HG02884 (cell line): ENCODE results near the gene SLC22A3.
"Not testable (repeated sequence)": the region's sequence is repeated elsewhere in the genome, so short reads cannot be mapped to it uniquely, and the experiment has no call there.

Source experiments
- ATAC-seq: cut with Tn5 transposase; IDR thresholded peaks from one replicate; pipeline ENCODE4 v1.9.1; 2021; ENCODE audit warnings: mild to moderate bottlenecking, moderate library complexity; ENCODE audit not compliant: unreplicated experiment

Gene SLC22A3, protein sequence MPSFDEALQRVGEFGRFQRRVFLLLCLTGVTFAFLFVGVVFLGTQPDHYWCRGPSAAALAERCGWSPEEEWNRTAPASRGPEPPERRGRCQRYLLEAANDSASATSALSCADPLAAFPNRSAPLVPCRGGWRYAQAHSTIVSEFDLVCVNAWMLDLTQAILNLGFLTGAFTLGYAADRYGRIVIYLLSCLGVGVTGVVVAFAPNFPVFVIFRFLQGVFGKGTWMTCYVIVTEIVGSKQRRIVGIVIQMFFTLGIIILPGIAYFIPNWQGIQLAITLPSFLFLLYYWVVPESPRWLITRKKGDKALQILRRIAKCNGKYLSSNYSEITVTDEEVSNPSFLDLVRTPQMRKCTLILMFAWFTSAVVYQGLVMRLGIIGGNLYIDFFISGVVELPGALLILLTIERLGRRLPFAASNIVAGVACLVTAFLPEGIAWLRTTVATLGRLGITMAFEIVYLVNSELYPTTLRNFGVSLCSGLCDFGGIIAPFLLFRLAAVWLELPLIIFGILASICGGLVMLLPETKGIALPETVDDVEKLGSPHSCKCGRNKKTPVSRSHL

DNA sequence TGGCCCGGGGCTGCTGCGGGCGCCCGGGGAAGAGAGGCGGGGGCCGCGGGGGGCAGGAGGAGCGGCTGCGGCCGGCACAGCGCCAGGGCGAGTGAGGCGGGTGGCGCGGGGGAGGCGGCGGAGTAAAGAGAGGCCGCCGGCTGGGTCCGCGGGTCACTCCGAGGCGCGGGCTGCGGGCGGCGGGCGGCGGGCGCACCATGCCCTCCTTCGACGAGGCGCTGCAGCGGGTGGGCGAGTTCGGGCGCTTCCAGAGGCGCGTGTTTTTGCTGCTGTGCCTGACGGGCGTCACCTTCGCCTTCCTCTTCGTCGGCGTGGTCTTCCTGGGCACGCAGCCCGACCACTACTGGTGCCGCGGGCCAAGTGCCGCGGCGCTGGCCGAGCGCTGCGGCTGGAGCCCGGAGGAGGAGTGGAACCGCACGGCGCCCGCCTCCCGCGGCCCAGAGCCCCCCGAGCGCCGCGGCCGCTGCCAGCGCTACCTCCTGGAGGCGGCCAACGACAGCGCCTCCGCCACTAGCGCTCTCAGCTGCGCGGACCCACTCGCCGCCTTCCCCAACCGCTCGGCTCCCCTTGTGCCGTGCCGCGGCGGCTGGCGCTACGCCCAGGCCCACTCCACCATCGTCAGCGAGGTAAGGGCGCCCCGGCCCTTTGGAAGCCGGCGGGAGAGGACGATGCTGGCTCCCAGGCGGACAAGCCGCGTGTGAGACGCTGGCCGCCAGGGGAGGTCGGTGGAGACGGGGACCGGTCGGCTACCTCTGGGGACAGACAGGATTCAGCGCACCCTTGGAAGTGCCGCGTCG, at the start of gene SLC22A3:
Gene SLC22A3 (plus strand): TSS at position 156 of the 797 bp plus-strand sequence. CDS start 42 bp downstream, at position 198.
- ATAC-seq = no peak

DNA sequence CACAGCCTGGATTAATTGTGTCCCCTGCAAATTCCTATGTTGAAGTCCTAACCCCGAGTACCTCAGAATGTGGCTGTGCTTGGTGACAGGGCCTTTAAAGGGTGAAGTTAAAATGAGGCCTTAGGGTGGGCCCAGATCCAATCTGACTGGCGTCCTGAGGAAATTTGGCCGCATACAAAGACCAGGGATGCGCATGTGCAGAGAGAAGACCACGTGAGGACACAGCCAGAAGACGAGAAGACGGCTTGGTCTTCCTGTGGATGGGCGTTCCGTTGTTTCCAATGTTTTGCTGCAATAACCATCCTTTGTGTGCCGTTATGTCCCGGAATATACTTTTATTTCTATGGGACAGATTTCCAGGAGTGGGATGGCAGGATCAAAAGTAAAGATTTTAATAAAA, 48.6 kb upstream of the SLC22A3 start:
- no peak for ATAC-seq

DNA sequence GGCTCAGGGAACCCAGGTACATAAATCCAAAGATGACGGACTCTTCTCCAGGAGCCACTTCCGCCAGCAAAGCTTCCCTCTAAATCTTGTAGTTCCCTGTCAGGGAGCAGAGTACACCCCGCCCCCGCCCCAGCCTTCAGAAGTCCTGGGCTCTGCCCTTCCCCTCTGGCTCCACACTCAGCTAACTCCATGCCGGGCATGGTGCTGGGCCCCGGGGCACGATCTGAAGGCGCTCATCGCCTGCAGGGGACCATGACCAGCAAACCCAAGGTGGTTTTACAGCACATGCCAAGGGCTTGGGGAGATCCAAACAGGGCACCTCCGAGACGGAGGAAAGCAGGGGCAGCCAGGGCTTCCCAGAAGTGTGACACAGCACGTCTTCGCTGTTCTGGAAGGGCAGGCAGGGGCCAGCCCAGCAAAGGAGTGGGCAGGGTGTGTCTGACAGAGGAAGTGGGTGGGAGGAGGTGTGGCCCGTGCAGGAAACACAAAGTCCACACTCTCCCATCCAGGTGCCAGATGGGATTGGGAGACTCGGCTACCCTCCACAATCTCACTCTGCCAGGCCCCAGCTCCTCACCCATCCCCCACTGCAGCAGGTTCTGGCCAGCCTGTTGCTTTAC, 48.0 kb upstream of the SLC22A3 start:
- no peak for ATAC-seq

DNA sequence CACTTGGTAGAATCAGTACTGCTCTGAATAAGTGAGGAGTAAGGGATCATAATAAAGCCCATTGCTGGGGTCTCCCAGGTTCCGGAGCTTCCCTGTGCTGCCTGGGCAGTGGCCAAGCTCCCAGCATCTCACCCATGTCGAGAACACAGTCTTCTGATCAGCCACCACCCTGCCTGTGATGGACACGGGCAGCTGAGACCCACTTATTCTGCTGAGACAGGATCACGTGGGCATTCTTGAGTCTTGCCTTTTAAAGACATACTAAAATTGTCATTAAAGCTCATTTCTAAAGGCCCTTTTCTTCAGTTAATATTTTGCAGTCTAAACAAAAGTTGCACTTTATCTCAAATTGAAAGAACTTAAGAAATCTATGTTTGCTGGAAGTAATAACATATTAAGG, 46.8 kb upstream of the SLC22A3 start:
- ATAC-seq = no peak

DNA sequence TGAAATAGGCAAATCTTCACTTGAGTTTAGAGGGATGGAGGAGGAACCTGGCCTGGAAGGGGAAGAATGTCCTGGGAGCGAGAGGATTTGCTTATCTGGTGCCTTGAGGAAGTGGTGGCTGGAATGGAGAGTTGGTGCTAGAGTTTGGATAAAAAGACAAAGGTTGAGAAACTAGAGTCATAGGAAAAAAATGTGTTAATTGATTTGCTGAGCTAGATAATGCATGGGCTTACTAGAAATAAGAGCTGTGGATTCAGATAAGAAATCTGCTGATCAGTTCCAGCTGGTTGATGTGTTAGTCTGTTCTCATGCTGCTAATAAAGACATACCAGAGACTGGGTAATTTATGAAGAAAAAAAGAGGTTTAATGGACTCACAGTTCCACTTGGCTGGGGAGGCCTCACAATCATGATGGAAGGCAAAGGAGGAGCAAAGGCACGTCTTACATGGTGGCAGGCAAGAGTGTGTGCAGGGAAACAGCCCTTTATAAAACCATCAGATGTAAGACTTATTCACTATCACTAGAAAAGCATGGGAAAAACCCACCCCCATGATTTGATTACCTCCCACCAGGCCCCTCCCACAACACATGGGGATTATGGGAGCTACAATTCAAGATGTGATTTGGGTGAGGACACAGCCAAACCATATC, 45.6 kb upstream of the SLC22A3 start:
- ATAC-seq = not testable (repeated sequence)

DNA sequence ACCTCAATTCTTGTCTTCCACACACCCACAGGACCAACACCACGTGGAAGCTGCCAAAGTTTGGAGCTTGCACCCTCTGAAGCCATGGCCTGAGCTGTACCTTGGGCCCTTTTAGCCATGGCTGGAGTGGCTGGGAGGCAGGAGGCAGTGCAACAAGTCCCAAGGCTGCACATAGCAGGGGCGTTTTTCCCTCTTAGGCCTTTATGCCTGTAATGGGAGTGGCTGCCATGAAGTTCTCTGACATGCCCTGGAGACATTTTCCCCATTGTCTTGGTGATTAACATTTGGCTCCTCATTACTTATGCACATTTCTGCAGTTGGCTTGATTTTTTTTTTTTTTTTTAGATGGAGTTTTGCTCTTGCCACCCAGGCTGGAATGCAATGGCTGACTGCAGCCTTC, 44.4 kb upstream of the SLC22A3 start:
- no peak for ATAC-seq

DNA sequence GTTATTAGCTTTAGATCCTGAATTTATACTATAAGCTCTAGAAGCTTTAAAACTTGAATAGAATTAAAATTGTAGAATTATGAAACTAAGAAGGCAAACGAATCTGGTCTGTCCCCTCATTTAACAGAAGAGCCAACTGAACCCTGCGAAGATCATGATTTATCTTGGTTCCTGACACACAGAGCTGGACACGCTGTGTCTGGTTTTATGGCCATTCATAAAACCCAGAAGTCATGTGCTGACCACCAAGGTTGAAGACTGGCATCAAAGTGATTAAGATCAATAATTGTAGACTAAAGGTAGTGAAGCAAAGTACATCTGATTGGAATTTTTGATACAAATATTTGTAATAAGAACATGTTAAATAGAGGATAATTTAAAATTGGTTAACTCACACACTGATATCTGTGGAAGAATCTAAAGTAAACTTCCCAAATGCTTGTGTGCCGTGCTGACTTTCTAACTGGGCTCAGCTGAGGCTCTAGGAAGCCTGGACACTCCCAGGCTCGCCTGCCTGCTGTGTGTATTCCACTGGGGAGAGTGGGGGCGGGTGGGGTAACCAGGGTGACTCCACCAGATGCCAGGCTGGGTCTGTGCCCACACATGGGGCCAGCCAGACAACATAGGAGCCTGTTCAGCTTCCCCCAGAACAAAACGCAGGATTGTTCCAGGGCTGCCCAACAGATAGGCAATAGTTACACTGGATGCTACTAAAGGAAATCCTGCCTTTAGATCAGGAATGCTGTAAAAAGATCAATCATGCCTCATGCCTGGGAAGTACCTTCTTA, 42.1 kb upstream of the SLC22A3 start:
- ATAC-seq = no peak

DNA sequence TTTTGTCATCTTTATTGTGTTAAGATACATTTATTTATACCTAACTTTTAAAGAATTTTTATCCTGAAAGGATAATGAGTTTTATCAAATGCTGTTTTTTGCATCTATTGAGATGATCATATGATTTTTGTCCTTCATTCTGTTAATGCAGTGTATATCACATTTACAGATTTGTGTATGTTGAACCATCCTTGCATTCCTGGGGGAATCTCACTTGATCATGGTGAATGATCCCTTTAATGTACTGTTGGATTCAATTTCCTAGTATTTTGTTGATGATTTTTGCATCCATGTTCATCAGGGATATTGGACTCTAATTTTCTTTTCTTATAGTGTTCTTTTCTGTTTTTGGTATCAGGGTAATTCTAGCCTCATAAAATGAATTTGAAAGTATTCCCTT, 38.5 kb upstream of the SLC22A3 start:
- ATAC-seq = no peak

DNA sequence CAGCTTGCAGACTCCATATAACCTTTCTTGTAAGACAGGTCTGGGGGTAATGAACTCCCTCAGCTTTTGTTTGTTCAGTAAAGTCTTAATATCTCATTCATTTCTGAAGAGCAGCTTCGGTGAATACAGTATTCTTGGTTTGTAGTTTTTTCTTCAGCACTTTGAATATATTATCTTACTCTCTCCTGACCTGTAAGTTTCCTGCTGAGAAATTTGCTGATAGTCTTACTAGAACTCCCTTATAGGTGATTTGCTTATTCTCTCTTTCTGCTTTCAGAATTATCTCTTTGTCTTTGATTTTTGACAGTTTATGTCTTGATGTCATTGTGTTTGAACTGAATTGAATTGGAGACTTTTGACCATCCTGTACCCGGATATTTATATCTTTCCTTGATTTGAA, 35.3 kb upstream of the SLC22A3 start:
- ATAC-seq = no peak

DNA sequence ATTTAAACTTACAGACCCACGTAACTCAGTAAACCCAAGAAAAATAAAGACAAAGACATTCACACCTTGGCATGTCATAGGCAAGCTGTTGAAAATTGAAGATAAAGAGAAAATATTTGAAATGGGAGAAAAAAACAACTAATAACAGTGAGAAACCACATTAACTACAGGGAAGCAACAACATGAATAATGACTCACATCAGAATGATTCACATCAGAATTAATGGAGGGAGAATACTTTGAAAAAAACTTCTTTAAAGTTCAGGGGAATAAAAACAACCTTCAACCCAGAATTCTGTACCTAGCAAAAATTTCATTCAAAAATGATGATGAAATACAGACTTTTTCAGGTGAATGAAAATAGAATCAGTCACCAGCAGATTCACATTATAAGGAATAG, 32.9 kb upstream of the SLC22A3 start:
- no peak for ATAC-seq

DNA sequence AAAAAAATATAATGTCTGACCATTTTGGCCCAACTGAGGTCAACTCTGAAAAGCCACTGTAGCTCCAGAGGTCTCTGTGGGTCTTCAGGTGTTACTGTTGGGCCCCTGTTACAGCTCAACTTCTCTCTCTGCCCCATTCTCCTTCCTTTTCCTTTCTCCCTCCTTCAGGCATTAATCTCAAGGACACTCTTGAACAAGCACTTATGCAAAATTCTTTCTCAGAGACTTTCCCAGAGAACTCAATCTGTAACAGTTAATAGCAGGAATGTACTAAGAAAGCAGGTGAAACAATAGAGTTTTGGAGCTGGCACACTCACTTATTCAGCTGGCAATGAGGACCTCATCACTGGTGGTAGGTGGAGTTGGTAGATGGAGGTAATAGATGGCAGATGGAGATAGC, 31.9 kb upstream of the SLC22A3 start:
- ATAC-seq = no peak

DNA sequence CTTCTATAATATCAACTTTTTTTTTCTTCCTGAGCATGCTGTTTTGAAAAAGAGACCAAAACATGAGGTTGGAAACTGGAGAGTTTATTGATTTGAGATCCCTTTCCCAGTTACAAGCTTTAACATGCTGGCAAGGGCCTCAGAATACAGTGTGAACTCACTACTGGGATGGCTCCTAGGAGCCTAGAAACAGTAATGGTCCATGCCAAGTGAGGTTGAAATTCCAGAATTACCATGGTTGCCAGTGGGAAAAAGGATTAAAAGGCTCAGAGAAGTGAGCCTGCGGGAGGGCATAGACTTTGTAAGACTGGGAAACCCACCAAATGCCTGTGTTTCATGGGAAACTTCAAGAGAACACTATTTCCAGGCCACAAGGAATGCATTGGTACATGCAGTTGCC, 28.9 kb upstream of the SLC22A3 start:
- ATAC-seq = no peak

DNA sequence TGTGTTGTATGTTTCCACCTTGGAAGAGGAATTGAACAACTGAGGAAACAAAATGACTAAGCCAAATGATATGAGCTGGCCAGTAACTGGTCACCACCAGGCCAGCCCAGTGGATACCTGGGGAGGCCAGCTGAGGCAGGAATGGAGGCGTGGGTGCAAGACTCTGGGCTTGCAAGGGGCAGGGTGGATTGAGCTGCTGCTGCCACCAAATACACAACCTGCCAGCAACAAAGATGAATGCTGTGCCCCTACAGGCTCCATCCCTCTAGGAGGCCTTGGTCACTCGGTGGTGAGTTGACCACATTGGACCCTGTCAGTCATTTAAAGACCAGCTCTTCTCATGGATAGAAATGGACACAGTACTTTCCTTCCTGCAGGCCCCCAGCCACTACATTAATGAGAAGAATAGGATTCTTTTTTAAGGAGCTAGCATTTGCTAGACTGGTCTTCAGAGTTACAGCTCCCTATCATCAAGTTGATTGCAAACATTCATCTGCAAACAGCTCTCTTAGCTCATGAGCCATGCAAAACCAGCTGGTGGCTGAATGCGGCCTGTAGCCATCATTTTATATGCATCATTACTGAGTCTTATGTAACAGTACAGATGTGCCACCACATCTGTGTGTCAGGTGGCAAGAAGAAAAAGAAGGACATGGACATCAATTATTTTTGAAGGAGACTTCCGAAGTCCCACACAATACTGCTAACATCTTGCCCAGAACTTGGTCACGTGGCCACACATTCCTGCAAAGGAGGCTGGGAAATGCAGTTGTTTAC, 26.3 kb upstream of the SLC22A3 start:
- no peak for ATAC-seq

DNA sequence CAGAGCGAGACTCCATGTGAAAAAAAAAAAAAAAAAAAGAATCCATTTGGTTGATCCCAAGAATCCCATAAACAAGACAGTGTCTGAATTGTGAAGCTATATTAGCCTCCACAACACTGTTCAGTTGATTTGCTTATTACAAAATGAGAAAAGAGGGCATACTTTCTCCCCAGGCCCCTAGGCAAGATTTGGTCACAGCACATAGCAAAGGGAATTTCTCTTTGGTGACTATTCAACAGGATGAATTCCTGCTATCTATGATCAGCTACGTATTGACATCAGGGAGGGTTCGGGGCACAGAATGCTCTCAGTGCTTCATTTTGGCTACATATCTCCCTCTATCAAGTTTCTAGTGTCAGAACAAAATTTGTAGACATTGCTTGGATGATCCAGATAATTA, 20.2 kb upstream of the SLC22A3 start:
- no peak for ATAC-seq

DNA sequence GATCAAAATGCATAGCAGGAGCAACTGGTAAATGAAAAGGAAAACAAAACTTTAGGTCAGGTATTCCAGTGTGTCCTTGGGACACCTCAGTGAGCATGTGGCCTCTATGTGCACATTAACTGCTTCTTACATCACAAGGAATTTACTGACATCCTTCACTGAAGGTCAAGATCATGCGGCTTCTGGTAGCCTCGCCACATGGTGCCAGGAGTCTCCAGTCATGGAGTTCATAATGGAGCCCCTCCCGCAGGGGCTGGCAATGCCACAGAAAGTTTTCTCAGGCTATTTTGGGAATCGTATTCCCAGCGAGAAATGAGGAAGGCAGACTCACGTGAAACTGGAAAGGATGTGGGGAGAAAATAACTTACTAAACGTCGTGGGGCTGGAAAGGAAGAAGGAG, 19.7 kb upstream of the SLC22A3 start:
- no peak for ATAC-seq

DNA sequence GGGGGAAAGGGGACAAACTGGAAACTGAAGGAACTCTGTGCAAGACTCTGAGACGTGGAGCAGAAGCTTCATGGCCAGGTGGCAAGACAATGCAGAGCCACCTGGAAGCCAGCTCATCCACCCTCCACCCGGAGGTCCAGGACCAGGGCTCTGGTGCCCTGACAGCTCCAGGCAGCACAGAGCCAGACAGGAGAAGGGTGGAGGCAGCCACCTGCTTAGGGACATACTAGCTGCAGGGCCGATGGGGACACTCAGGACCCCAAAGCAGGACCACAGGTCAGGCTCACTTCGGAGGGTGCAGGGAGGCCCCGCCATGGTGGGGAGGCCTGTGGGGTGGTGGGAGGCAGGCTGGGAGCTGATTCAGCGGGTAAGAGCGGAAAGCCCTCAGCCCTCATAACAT, 19.0 kb upstream of the SLC22A3 start:
- ATAC-seq = no peak

DNA sequence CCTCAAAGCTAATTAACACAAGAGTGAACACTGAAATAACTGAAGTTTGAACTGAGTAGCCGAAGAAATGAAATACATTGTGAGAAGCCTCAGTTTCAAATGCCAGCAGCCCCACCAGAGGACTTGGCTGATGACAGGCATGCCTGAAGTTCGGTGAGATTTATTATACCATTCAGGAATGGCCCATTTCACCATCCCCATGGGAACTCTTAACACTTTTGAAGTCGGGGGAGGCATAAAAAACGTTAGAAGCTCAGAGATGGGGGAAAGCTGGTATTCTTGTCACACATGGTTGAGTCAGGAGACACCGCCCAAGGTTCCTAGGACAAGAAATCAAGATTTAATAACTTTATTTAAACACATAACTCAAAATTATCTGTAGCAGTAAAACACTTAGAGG, 17.6 kb upstream of the SLC22A3 start:
- ATAC-seq = no peak

DNA sequence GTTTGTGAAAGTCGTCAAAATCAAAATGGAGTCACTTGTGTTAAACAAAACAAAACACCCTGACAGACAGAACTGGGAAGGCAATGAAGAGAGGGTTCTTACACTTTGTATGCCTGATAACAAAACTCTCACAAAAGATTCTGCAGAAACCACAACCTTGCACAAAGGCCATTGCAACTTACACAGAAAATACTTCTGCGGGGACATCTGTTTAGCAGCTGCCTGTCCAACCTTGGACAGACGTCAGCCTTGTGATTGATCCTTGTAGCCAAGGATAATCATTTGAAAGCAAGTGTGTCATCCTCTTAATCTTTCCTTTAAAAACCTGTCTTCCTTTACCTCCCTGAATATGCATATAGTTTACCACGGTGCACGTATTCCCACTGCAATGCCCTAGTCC, 17.0 kb upstream of the SLC22A3 start:
- ATAC-seq = no peak

DNA sequence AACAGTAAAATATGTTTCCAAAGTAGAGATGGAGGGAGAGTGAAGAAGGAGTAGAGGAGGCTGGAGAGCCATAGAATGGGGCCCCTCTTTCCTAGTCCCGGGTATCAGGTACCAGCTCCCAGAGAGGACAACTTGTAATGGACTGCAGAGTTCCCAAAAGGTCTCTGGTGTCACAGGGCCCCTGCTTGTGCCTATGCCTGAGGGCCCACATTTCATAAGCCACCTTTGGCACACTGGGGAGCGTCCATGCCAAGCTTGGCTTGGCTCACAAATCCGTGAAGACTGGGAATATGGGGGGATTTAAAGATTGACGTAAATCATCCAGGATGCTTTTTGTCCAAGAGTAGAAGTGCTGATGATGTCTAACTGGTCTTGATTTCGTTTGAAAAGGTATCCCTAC, 16.4 kb upstream of the SLC22A3 start:
- no peak for ATAC-seq
